DOHH2 (cell line): Measurements from ENCODE around the gene MNT.

Experiments
- H3F3A ChIP-seq: fragments of 200-600 bp; sonication (generic), shearing (Covaris generic); 2 replicates; pipeline ENCODE4 v1.6.0; 2016; ENCODE audit warnings: antibody characterized with exemption, mild to moderate bottlenecking; ENCODE audit not compliant: control insufficient read depth, insufficient read depth
- H3K27ac ChIP-seq: fragments of 200-600 bp; sonication (generic); 2 replicates; pipeline ENCODE4 v1.5.1; 2014; ENCODE audit warnings: low read depth, mild to moderate bottlenecking, low read length, moderate library complexity
- H3K27me3 ChIP-seq: fragments of 200-600 bp; sonication (generic); 2 replicates; pipeline ENCODE4 v1.6.1; 2014; ENCODE audit warnings: mild to moderate bottlenecking, low read length, mixed read lengths; ENCODE audit not compliant: control insufficient read depth
- H3K36me3 ChIP-seq: fragments of 200-600 bp; sonication (generic); 2 replicates; pipeline ENCODE4 v1.6.1; 2014; ENCODE audit warnings: mild to moderate bottlenecking, low read length, moderate library complexity, mixed read lengths; ENCODE audit not compliant: control insufficient read depth
- H3K4me1 ChIP-seq: fragments of 200-600 bp; sonication (generic); 2 replicates; pipeline ENCODE4 v1.6.1; 2014; ENCODE audit warnings: mild to moderate bottlenecking, low read length, mixed read lengths; ENCODE audit not compliant: control insufficient read depth
- H3K4me2 ChIP-seq: fragments of 200-600 bp; sonication (generic); 2 replicates; pipeline ENCODE4 v1.6.0; 2014; ENCODE audit warnings: mild to moderate bottlenecking, low read length, moderate library complexity
- H3K4me3 ChIP-seq: fragments of 200-600 bp; sonication (generic); 2 replicates; pipeline ENCODE4 v1.5.1; 2014; ENCODE audit warnings: mild to moderate bottlenecking, low read length, mixed read lengths
- H3K79me2 ChIP-seq: fragments of 200-600 bp; sonication (generic); 2 replicates; pipeline ENCODE4 v1.6.1; 2014; ENCODE audit warnings: mild to moderate bottlenecking, low read length, mixed read lengths; ENCODE audit not compliant: control insufficient read depth
- H3K9me2 ChIP-seq: fragments of 200-600 bp; sonication (generic); replicated peaks from 2 replicates; pipeline ENCODE4 v1.6.1; 2014; ENCODE audit warnings: mild to moderate bottlenecking, low read length, mixed read lengths; ENCODE audit not compliant: control insufficient read depth
- H3K9me3 ChIP-seq: fragments of 200-600 bp; sonication (generic); 2 replicates; pipeline ENCODE4 v1.6.1; 2014; ENCODE audit warnings: antibody characterized with exemption, low read length, mixed read lengths; ENCODE audit not compliant: control insufficient read depth, insufficient read depth
- H4K20me1 ChIP-seq: fragments of 200-600 bp; sonication (generic); 2 replicates; pipeline ENCODE4 v1.6.0; 2014; ENCODE audit warnings: low read depth, mild to moderate bottlenecking, antibody characterized with exemption, low read length, moderate library complexity; ENCODE audit not compliant: control insufficient read depth, insufficient read depth
- EZH2phosphoT487 ChIP-seq: fragments of 200-600 bp; sonication (generic); IDR thresholded peaks from 2 replicates; pipeline ENCODE4 v1.6.1; 2017; ENCODE audit warnings: borderline replicate concordance, mild to moderate bottlenecking, antibody characterized with exemption, low read length, moderate library complexity, mixed read lengths
- TF ChIP-seq, protein P1 (sequence below): fragments of 200-600 bp; sonication (generic); IDR thresholded peaks from one replicate; pipeline ENCODE4 v1.5.1; 2014; ENCODE audit warnings: antibody characterized with exemption, mild to moderate bottlenecking, low read depth, low read length; ENCODE audit not compliant: poor library complexity, severe bottlenecking

Gene MNT

DNA sequence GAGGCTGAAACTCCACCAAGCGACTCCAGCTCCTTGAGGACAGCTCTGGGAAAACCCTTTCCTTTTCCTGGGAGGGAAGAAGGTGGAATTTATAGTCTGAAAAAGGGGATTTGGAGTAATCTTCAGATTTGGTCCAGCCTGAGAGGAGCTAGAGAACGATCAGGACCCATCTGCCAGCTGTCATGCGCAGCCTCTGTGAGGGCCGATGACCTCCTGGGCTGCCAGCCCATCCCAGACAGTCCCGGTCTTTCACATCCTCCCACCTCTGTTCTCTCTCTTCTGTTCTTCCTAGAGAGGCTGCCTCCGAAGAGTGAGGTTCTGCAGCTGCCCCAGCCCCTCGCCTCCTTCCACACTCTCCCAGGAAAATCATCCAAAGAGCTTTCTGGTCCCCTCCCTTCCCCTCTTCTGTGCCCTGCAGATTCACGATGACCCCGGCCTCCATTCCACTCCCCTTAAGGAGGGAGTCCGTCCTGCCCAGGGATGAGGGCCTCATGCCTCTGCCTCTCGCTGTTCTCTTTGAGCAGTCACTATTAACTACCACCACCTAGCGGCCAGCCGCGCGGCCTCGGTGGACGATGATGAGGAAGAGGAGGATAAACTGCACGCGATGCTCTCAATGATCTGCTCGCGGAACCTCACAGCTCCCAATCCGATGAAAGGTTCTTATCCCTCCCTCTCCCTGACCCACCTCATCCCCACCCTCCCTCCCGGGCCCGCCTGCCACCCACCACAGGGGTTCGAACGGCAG lies 33.9 kb downstream of the MNT start:
- Histone ChIP-seq H3K27me3 (no peaks in the 10 kb centered on the region), H3K4me3 (no peak overlapping the region), H4K20me1 (no peaks in the 10 kb centered on the region), H3K4me2 (no peak overlapping the region), H3K79me2 (no peaks in the 10 kb centered on the region), H3K4me1 (no peaks in the 10 kb centered on the region), H3K36me3 (no peaks in the 10 kb centered on the region), H3K9me3 (no peaks in the 10 kb centered on the region), H3K27ac (no peak overlapping the region), H3K9me2 (no peaks in the 10 kb centered on the region), H3F3A (no peaks in the 10 kb centered on the region)
- no peak for TF ChIP-seq EZH2phosphoT487
- TF ChIP-seq, protein P1, sequence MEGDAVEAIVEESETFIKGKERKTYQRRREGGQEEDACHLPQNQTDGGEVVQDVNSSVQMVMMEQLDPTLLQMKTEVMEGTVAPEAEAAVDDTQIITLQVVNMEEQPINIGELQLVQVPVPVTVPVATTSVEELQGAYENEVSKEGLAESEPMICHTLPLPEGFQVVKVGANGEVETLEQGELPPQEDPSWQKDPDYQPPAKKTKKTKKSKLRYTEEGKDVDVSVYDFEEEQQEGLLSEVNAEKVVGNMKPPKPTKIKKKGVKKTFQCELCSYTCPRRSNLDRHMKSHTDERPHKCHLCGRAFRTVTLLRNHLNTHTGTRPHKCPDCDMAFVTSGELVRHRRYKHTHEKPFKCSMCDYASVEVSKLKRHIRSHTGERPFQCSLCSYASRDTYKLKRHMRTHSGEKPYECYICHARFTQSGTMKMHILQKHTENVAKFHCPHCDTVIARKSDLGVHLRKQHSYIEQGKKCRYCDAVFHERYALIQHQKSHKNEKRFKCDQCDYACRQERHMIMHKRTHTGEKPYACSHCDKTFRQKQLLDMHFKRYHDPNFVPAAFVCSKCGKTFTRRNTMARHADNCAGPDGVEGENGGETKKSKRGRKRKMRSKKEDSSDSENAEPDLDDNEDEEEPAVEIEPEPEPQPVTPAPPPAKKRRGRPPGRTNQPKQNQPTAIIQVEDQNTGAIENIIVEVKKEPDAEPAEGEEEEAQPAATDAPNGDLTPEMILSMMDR, result no peak

- H3K79me2 ChIP-seq, result no peaks in the 10 kb centered on the region
- H4K20me1 ChIP-seq, result no peaks in the 10 kb centered on the region
- H3F3A ChIP-seq, result no peaks in the 10 kb centered on the region
- no peaks in the 10 kb centered on the region for H3K9me3 ChIP-seq
- no peaks in the 10 kb centered on the region for H3K36me3 ChIP-seq
- no peaks in the 10 kb centered on the region for H3K4me1 ChIP-seq
- H3K4me3 ChIP-seq, result no peak overlapping the region
- H3K9me2 ChIP-seq, result no peaks in the 10 kb centered on the region
- H3K27ac ChIP-seq, result no peak overlapping the region
- TF ChIP-seq, protein P1, result no peak
- TF ChIP-seq EZH2phosphoT487, result no peak
- H3K4me2 ChIP-seq, result no peak overlapping the region
- no peaks in the 10 kb centered on the region for H3K27me3 ChIP-seq
Measured at GRCh38 chr17:2365132-2365531, 35.7 kb downstream of the MNT start.

DNA sequence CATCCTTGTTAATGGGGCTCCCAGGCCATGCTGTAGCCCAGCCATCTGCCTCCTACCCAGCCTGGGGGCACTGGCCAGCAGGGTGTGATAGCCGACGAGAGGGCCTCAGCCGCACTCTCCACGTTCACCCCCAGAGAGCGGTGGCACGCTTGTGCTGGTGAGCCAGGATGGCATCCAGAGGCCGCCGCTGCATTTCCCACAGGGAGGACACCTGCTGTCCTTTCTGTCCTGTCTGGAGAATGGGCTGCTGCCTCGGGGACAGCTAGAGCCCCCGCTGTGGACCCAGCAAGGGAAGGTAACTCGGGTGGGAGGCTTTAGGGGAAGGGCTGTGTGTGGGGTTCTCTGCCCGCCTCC lies 36.1 kb downstream of the MNT start:
- Histone ChIP-seq H3K27ac (no peak overlapping the region), H3K27me3 (no peaks in the 10 kb centered on the region), H3K9me2 (no peaks in the 10 kb centered on the region), H3K9me3 (no peaks in the 10 kb centered on the region), H3K4me3 (no peak overlapping the region), H3K4me1 (no peaks in the 10 kb centered on the region), H3K79me2 (no peaks in the 10 kb centered on the region), H3F3A (no peaks in the 10 kb centered on the region), H3K36me3 (no peaks in the 10 kb centered on the region), H4K20me1 (no peaks in the 10 kb centered on the region), H3K4me2 (no peak overlapping the region)
- TF ChIP-seq, protein P1, result no peak
- no peak for TF ChIP-seq EZH2phosphoT487
